NCI-H345 treated with DMSO at 0.1 percent for 48 hours (cell line): Measurements from ENCODE around the gene IDS.
"Not testable (repeated sequence)": the region's sequence is repeated elsewhere in the genome, so short reads cannot be mapped to it uniquely, and the experiment has no call there.

Experiments
- DNase-seq: peaks from one replicate; lab custom pipeline; 2025; ENCODE audit not compliant: unreplicated experiment; lab: John Stamatoyannopoulos, UW

The IDS gene

GRCh38 chrX:149528381-149528780 lies 23.3 kb upstream of the IDS start:
- no peak for DNase-seq

- DNase-seq = no peak
Measured at GRCh38 chrX:149527705-149528104, 22.6 kb upstream of the IDS start.

GRCh38 chrX:149526318-149527033 lies 21.4 kb upstream of the IDS start:
- DNase-seq = not testable (repeated sequence)

GRCh38 chrX:149525903-149526302 lies 20.8 kb upstream of the IDS start:
- DNase-seq = not testable (repeated sequence)

- not testable (repeated sequence) for DNase-seq
Measured at GRCh38 chrX:149525389-149525788, 20.3 kb upstream of the IDS start.

GRCh38 chrX:149522916-149523315 lies 17.8 kb upstream of the IDS start:
- DNase-seq = no peak

- DNase-seq = no peak
Measured at GRCh38 chrX:149521438-149521837, 16.3 kb upstream of the IDS start.

DNA sequence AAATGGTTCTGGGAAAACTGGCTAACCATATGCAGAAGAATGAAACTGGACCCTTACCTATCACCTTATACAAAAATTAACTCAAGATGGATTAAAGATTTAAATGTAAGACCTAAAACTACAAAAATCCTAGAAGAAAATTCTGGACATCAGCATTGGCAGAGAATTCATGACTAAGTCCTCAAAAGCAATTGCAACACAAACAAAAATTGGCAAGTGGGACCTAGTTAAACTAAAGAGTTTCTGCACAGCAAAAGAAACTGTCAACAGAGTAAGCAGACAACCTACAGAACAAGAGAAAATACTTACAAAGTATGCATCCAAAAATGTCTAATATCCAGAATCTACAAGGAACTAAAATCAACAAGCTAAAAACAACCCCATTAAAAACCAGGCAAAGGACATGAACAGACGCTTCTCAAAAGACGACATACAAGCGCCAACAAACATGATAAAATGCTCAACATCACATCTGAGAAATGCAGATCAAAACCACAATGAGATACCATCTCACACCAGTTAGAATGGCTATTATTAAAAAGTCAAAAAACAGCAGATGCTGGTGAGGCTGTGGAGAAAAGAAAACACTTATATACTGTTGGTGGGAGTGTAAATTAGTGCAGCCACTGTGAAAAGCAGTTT lies 15.7 kb upstream of the IDS start:
- DNase-seq = not testable (repeated sequence)

GRCh38 chrX:149518236-149518635 lies 13.1 kb upstream of the IDS start:
- no peak for DNase-seq

GRCh38 chrX:149517308-149517707 lies 12.2 kb upstream of the IDS start:
- DNase-seq = no peak

DNA sequence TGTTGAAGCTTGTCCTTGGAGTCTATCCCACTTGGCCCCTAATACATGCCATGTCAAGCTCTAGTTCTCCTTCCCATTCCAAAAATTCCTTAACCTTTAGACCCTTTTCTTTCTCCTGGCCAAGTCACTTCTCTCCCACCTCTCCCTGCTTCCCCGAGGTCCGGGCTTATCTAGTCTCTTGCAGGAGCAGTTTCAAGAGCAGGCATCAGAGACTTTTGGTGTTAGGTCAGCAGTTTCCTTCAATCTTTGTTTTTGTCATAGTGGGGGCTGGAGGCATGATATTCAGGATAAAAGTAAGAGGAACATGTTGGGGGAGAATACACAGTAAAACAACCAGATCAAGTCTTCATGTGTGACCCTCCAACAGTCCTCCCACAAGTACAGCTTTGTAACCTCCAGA lies 11.5 kb upstream of the IDS start:
- no peak for DNase-seq

- no peak for DNase-seq
Measured at GRCh38 chrX:149515954-149516602, 11.0 kb upstream of the IDS start.

DNA sequence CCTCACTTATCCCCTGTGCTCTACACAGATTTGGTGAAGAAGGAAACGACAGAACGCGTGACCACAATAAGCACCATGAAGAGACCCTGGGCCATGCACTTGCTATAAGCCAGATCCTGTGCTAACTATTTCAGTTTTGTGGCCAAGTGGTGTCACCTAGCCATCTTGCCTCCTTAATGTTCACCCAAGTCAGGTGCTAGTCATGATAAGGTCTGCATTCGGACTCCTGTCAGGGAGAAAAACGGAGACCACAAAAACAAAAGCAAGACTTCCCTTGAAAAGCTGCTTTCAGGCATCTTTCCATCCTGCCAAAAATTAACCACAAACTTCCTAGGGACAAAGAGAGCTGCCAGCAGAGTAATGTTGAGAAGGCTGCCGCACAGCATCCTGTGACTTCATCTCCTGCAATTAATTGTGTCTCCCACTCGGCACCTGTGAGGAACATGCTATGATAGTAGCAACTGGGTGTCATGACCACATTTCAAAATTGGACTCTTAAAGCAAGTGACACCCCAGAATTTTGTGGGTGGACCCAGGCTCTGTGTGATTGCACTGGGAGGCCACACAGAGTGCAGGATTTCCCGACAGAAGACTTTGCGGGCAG lies 8.8 kb upstream of the IDS start:
- no peak for DNase-seq

GRCh38 chrX:149512225-149512885 lies 7.2 kb upstream of the IDS start:
- no peak for DNase-seq

DNA sequence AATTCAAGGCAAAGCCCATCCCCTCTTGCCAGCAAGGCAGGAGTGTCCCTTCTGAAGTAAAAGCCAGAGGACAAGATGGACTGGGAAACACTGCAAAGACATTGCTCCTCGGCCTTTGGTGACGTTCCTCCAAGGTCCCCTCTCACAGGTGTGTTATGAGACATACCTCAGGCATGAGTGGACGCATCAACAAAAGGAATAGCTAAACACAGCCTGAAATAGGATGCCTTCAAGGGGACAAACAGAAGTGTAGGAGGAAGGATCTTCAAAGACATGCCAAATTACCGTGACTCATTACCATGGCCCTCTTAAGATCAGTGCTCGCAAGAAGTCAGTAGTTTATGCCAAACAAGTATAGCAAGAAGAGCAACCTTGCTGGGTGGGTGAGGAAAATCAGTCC lies 6.0 kb upstream of the IDS start:
- no peak for DNase-seq

DNA sequence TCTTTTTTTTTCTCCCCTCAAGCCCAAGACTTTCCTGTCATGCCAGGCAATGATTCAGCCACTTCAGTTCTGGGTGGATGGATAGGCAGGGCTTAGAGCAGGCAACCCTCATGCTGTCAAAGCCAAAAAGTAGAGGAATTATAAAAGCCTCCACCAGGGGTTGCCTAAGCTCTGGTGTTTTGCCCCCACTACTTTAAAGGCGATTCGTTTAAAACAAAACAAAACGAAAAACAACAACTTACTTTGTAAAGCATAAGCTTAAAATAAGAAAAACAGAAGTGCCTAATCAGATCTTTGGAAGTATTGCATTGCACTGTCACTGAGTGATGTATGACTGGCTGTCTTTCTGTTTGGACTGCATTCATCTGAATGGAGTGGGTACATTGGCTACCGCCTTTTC lies 5.3 kb upstream of the IDS start:
- DNase-seq = no peak

DNA sequence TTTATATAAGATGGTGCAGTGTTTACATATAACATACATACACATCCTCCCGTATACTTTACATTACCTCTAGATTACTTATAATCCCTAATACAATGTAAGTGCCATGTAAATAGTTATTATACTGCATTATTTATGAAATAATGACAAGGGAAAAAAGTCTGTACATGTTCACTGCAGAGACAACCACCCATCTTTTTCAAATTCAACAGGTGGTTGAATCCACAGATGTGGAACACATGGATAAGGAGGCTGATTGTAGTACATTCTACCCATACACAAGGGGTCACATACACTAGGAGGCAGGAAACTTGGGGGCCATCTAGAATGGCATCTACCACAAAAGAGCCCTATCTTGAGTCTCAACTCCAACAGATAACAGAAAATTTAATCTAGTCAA lies 3.4 kb upstream of the IDS start:
- DNase-seq = no peak

- DNase-seq = no peak
Measured at GRCh38 chrX:149506349-149506748, 1.2 kb upstream of the IDS start.

- no peak for DNase-seq
Measured at GRCh38 chrX:149505671-149506070, 565 bp upstream of the IDS start.

GRCh38 chrX:149504226-149504914 lies 736 bp downstream of the IDS start:
- no peak for DNase-seq

- not testable (repeated sequence) for DNase-seq
Measured at GRCh38 chrX:149503446-149503845, 1.7 kb downstream of the IDS start.
